IPS-15b (cell line): Measurements from ENCODE around the gene ARHGEF38.

Experiments
- H3K27me3 ChIP-seq: one replicate; pipeline ENCODE4 v1.6.1; 2013; ENCODE audit warnings: low read length; ENCODE audit not compliant: control insufficient read depth, insufficient read depth
- H3K36me3 ChIP-seq: one replicate; pipeline ENCODE4 v1.6.1; 2013; ENCODE audit warnings: low read length; ENCODE audit not compliant: control insufficient read depth, insufficient read depth
- H3K4me1 ChIP-seq: one replicate; pipeline ENCODE4 v1.6.1; 2013; ENCODE audit warnings: mild to moderate bottlenecking, low read length; ENCODE audit not compliant: control insufficient read depth, insufficient read depth
- H3K4me3 ChIP-seq: one replicate; pipeline ENCODE4 v1.5.1; 2013; ENCODE audit warnings: low read depth, low read length
- H3K9ac ChIP-seq: one replicate; pipeline ENCODE4 v1.6.1; 2013; ENCODE audit warnings: low read depth, mild to moderate bottlenecking, low read length
- H3K9me3 ChIP-seq: one replicate; pipeline ENCODE4 v1.6.1; 2013; ENCODE audit warnings: mild to moderate bottlenecking, low read length; ENCODE audit not compliant: control insufficient read depth, insufficient read depth

The ARHGEF38 gene

DNA sequence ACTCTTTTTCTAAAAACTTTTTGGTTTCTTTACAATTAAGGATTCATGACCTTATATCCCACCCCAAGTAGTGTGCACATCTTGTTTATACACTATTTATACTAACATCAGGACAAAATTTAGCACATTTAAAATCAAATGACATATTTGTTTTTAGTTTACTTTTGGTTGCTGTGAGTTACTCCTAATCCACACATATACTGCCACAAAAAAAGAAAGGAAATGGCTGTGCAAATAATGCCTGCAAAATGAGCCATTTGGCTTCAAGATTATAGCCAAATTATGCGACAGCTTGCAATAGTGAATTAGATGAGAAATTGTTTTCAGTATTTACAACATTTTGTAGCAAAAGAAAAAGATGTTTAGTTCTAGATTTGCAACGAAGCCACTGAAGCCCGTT, 10.4 kb upstream of the ARHGEF38 start:
- Histone ChIP-seq H3K27me3 (peaks cover 12% of the 10 kb centered on the region), H3K36me3 (no peaks in the 10 kb centered on the region), H3K9me3 (no peaks in the 10 kb centered on the region), H3K4me1 (no peaks in the 10 kb centered on the region), H3K4me3 (no peak overlapping the region), H3K9ac (no peak overlapping the region)

DNA sequence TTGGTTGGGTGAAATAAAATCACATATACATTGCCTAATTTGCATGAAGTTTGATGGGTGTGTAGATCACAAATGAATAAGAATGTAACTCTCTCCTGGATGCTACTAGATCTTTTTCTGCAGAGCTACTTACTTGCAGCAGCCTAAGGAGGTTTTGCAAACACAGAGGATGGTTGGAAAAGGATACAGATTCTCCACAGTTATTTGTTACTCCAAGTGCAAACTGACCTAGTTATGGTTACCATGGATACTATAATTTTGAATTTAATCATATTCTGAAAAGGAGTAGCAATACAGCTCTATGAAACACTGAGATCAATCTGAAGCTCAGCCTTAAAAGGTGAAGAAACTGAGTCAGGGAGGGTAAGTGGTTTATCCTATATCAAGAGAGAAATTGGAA, 9.1 kb upstream of the ARHGEF38 start:
- H3K36me3 ChIP-seq: no peaks in the 10 kb centered on the region
- no peak overlapping the region for H3K9ac ChIP-seq
- no peaks in the 10 kb centered on the region for H3K4me1 ChIP-seq
- no peak overlapping the region for H3K4me3 ChIP-seq
- no peaks in the 10 kb centered on the region for H3K9me3 ChIP-seq
- peaks cover 12% of the 10 kb centered on the region for H3K27me3 ChIP-seq

DNA sequence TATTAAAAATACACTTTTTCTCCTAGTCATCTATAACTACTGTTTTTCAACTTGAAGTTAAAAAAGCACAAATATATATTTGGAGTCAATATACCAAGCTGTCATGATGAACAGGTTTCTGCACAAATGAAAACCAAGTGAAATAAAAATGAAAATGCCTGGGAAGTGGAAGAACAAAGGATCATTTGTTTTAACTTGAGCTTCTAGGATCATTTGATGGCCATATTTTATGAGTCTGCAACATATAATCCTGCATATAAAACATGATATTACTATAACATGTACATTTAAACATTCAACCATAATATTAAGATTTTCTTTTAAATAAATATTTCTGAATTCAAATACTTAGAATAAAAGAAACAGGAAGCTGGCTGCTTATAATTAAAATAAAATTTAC, 8.5 kb upstream of the ARHGEF38 start:
- Histone ChIP-seq H3K9me3 (no peaks in the 10 kb centered on the region), H3K36me3 (no peaks in the 10 kb centered on the region), H3K9ac (no peak overlapping the region), H3K27me3 (peaks cover 16% of the 10 kb centered on the region), H3K4me3 (no peak overlapping the region), H3K4me1 (no peaks in the 10 kb centered on the region)

DNA sequence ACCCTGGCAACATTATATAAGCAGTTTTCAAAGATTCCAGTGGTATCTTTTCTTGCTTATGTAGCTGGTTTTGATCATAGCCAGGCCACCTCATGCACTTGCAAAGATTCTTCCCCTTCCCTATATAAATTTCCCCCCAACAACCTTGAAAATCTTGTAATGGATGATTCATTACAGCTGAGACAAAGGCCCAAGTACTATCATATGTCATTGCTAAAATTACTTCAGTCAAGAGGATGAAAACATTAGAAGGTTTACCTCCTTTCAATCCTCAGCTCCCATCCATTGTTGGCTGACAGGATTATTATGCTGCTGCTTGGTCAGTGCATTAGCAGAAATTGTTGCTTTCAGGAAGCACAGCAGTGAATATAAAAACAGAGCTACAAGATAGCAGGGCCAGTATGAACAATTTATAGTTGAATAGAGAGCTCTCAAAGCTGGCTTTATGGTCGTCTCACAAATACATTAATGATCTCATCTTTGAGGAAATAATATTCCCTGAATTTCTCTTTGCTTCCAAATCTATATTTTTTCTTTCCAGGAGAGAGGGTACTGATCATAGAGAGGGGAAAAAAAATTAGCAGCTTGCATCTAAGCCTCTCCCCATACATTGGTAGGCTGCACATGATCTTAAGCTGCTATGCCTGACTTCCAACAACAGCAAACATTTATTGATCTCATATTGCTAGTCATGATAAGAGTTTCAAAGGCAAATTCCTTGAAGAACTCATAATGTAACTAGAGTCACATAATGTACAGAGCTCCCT, 7.7 kb upstream of the ARHGEF38 start:
- Histone ChIP-seq H3K9me3 (no peaks in the 10 kb centered on the region), H3K27me3 (peaks cover 24% of the 10 kb centered on the region), H3K4me1 (no peaks in the 10 kb centered on the region), H3K4me3 (no peak overlapping the region), H3K9ac (no peak overlapping the region), H3K36me3 (no peaks in the 10 kb centered on the region)

DNA sequence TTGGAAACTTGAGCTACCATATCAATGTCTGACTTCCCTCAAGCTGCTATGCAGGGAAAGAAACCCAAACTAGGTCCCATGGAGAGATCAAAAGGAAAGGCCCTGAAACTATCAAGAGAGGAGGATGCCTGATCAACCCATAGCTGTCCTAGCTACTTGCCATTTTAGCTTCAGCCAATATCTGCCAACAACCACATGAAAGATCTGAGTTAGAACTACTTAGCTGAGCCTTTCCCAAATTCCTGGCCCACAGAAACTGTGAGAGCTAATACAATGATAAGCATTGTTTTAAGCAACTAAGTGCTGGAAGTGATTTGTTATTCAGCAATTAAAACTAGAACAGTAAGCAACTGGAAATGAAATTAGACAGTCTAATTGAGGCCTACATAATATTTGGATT, 6.3 kb upstream of the ARHGEF38 start:
- Histone ChIP-seq H3K36me3 (no peaks in the 10 kb centered on the region), H3K4me1 (no peaks in the 10 kb centered on the region), H3K27me3 (peaks cover 37% of the 10 kb centered on the region), H3K9ac (no peak overlapping the region), H3K4me3 (no peak overlapping the region), H3K9me3 (no peaks in the 10 kb centered on the region)

DNA sequence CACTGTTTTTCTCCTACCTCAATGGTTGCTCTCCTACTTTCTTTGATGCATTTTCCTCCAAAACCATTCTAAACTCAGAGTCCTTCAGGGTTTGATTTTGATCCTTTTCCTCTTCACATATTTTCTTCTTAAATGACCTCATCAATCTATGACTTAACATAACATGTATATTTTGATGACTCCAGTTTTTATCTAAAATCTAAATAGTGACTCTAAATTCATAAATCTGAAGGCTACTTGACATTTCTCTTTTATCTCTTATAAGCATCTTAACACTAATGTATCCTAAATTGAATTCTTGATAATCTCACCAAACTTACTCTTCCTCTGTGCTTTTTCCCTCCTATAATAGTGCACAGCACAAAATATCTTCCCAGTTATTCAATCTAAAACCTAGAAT, 4.7 kb upstream of the ARHGEF38 start:
- peaks cover 5% of the 10 kb centered on the region for H3K4me1 ChIP-seq
- H3K9me3 ChIP-seq: no peaks in the 10 kb centered on the region
- no peaks in the 10 kb centered on the region for H3K36me3 ChIP-seq
- H3K4me3 ChIP-seq: no peak overlapping the region
- H3K27me3 ChIP-seq: peaks cover 51% of the 10 kb centered on the region
- H3K9ac ChIP-seq: no peak overlapping the region

DNA sequence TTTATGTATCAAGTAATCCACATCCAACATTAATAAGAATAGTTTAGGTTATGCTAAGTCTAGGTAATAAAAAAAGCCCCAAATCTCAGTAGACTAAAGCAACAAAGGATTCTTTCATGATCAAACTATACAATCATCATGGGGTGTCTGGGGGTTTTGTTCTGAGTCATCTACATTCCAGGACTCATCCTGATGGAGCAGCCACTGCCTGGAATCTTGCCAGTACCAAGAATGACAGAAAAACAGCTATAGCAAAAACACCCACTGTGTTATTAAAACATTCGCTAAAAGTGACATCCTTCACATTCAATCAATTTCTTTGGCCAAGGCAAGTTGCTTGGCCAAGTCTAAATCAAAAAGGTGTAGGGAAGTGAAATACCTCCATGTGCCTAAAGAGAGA, 3.9 kb upstream of the ARHGEF38 start:
- H3K9me3 ChIP-seq: no peaks in the 10 kb centered on the region
- peaks cover 58% of the 10 kb centered on the region for H3K27me3 ChIP-seq
- no peak overlapping the region for H3K4me3 ChIP-seq
- H3K4me1 ChIP-seq: peaks cover 5% of the 10 kb centered on the region
- no peaks in the 10 kb centered on the region for H3K36me3 ChIP-seq
- no peak overlapping the region for H3K9ac ChIP-seq

DNA sequence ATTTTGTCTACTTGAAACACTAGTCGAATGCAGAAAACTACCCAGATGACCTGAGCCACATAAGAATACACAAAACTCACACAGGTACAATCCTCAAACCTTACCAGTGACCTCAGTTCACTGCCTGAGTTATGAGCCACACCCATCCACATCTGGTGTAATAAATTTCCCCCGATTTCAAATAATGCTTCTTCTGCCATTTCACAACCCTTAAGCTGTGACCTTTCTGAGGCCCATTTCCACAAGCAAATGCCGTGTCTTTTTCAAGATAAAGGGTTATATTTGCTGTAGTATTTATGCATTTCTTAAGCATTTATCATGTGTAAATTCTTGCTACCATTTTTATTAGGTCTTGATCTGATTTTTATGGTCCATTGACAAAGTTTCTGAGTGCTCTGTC, 1.8 kb upstream of the ARHGEF38 start:
- Histone ChIP-seq H3K4me3 (no peak overlapping the region), H3K27me3 (peaks cover 72% of the 10 kb centered on the region), H3K9ac (no peak overlapping the region), H3K9me3 (no peaks in the 10 kb centered on the region), H3K4me1 (peaks cover 13% of the 10 kb centered on the region), H3K36me3 (no peaks in the 10 kb centered on the region)

DNA sequence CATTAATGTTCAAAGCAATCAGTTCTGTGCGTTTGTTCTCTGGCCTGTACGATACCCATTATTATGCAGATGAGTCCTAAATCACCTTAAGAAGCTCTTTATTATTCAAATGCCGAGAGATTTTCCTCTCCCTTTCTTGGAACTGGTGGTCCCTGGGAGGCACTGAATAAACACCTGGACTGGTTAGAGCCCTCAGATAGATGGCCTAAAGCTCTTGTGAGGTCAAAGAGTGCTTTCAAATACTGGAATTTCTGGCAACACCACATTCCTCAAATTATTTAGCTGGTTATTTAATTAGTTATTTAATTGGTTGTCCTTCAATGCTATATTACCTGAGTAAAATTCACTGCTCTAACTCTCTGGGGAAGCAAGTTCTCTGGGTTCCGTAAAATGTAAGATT, 3.0 kb downstream of the ARHGEF38 start:
- peaks cover 97% of the 10 kb centered on the region for H3K27me3 ChIP-seq
- peak overlapping the region; percentile 14 for H3K4me3 ChIP-seq
- no peak overlapping the region for H3K9ac ChIP-seq
- H3K36me3 ChIP-seq: no peaks in the 10 kb centered on the region
- H3K9me3 ChIP-seq: no peaks in the 10 kb centered on the region
- H3K4me1 ChIP-seq: peaks cover 24% of the 10 kb centered on the region

DNA sequence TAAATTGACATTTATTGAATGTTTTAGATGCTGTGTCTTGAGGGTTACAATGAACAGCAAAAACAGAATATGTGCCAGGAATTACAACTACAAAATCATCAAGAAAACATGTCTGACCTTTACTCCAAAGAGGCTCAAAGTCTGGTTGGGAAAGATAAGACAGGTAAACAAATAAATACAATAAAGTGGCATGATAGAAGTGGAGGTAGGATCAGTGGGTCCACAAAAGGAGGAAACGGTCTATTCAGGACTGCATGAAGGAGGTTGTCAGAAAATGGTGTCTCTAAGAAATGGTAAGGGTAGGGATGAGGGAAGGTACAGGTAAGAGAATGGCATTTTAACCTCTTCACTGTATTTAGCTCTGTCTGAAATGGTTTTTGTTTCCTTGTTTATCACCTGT, 3.8 kb downstream of the ARHGEF38 start:
- no peaks in the 10 kb centered on the region for H3K36me3 ChIP-seq
- H3K9me3 ChIP-seq: no peaks in the 10 kb centered on the region
- H3K4me1 ChIP-seq: peaks cover 24% of the 10 kb centered on the region
- H3K4me3 ChIP-seq: no peak overlapping the region
- H3K9ac ChIP-seq: no peak overlapping the region
- peaks cover 97% of the 10 kb centered on the region for H3K27me3 ChIP-seq

DNA sequence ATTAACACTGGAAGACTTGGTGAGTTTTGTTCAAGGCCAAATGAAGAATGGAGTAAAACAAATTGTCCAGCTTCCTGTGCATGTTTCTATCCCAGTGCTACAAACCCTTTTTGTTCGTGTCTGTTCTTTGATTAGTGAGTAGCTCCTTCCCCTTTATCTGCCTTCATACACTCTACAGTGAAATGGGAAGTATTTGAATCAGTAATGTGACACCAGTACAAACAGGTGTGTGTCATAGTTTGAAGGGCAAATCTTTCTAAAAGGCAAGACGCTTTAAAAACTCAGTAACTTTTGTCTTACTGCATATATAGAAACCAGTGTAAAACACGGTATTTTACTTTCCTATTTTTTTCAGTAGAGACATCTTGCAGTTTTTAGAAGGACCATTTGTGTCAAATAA, 5.9 kb downstream of the ARHGEF38 start:
- Histone ChIP-seq H3K4me3 (no peak overlapping the region), H3K4me1 (peaks cover 19% of the 10 kb centered on the region), H3K9ac (no peak overlapping the region), H3K27me3 (peaks cover 95% of the 10 kb centered on the region), H3K9me3 (no peaks in the 10 kb centered on the region), H3K36me3 (no peaks in the 10 kb centered on the region)

DNA sequence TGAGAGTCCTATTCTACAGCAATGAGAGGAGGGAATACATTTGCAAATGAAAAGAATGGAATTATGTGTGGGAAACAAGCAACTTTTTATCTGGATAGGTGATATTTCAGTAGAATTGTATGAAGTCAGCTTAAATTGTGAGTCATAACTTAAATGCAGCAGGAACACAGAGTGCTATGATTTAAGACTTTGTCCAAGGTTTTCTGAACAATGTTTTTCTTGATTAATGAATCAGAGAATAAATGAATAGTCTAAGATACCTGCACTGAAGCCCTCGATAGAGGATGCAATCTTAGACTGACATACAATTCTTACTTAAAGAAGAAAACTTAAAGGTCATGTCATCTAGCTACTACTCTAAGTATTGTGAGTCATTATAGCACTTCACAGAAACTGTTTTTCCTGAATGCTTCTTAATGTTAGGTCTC, 8.0 kb downstream of the ARHGEF38 start:
- no peaks in the 10 kb centered on the region for H3K9me3 ChIP-seq
- H3K27me3 ChIP-seq: peaks cover 81% of the 10 kb centered on the region
- no peak overlapping the region for H3K4me3 ChIP-seq
- peaks cover 12% of the 10 kb centered on the region for H3K4me1 ChIP-seq
- no peaks in the 10 kb centered on the region for H3K36me3 ChIP-seq
- H3K9ac ChIP-seq: no peak overlapping the region
